ACHN (cell line): ENCODE data around the gene ZNF578.
"Not testable (repeated sequence)": the region's sequence is repeated elsewhere in the genome, so short reads cannot be mapped to it uniquely, and the experiment has no call there.

Experiments
- DNase-seq: peaks from one replicate; pipeline ENCODE4 v3.0.0-alpha.2; 2015
- in situ Hi-C: cut with HindIII; loops from 2 replicates; pipeline ENCODE4 v1.10.0; 2017; ENCODE audit warnings: low sequenced_read_pairs, low pct_ligation_motif_present, low pct_unique_long_range_greater_than_20kb

The ZNF578 gene

DNA sequence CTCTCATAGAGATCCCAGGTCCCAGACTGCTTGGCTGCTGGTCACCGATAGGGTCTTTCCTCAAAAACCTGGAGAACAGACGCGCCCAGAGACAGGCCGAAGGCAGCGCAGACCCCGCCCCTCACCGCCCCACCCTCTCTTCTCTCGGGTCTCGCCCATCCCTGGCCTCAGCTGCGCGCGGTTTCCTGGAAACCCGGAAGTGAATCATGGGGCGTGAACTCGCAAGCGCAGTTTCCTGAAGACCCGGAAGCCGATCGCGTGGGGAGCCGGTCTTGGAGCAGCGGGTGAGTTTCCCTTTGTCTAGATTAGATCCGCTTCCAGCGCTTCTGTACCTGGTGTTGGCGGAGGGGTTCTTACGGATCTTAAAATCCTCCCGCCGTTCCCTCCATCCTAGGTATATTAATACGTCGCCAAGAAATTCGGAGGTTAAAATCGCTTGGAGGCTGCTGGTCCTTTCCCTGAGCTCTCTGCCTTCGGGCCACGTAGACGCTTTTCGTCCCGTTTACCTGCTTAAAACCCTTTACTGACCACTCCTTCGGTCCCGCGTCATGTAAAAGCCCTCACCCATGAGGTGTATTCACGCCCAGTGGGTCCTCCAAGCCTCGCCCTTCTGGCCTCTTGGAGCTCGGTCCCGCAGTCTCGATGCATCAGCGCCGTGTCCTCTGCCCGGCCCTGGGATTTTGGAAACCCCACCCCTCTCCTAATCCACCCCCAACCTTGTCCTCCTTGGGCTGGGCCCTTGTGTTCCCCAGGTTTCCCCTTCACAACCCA lies at the start of gene ZNF578:
TSS of gene ZNF578 (plus strand) at position 230 of the 771 bp plus-strand sequence. CDS start 48,293 bp downstream, outside the sequence.
- in situ Hi-C loops = no loop called here
- DNase-seq = no peak

DNA sequence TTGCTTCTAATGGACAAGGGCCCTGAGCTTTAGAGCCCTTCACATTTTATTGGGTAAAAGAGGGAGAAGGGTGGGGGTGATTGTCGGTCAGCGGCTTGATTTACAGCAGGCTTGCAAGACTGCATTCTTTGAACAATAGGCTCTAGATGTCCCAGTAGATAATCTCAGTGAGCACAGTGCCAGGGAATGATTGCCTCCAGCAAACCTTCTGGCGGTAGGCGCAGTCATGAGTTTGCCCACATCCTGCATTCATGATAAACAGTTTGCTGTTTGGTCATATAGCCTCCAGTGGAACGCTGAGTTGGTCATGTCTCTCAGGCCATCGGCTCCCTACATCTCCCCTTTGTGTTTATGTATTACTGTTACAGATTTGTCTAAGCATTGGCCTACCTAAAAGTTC lies 43.1 kb upstream of the ZNF578 start:
- no peak for DNase-seq
- in situ Hi-C loops = no loop called here

- no peak for DNase-seq
- in situ Hi-C loops = no loop called here
These were observed 37.6 kb upstream of the ZNF578 start for GRCh38 chr19:52415711-52416110.

- in situ Hi-C loops = no loop called here
- no peak for DNase-seq
These were observed 24.4 kb upstream of the ZNF578 start, which contains the start of gene ZNF534 for GRCh38 chr19:52428937-52429336. Gene ZNF534, plus strand, starts transcription at chr19:52429148. Its CDS starts 2,327 bp downstream, at chr19:52431475.

DNA sequence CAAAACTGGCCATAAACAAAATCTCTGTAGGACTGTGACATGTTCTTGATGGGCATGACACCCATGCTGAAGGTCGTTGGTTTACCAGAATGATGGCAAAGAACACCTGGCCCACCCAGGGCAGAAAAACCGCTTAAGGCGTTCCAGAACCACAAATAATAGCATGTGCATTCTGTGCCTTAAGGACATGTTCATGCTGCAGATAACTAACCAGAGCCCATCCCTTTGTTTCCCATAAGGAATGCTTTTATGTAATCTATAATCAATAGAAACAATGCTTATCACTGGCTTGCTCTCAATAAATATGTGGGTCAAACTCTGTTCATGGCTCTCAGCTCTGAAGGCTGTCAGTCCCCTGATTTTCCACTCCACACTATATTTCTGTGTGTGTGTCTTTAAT lies 11.2 kb upstream of the ZNF578 start:
- DNase-seq = no peak
- in situ Hi-C loops = no loop called here

DNA sequence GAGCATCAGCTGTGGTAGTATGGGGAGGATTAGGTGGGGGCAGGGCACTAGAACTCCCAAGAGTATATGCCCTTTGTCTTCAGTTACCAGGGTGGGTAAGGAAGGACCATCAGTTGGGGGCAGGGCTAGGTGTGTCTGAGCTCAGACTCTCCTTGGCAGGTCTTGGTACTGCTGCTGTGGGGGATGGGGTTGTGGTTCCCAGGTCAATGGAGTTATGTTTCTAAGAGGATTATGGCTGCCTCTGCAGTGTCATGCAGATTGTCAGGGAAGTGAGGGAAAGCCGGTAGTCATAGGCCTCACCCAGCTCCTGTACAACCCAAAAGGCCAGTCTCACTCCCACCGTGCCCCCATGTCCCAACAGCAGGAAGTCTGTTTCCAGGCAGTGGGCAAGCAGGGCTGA lies 8.8 kb upstream of the ZNF578 start:
- in situ Hi-C loops = no loop called here
- DNase-seq = no peak

DNA sequence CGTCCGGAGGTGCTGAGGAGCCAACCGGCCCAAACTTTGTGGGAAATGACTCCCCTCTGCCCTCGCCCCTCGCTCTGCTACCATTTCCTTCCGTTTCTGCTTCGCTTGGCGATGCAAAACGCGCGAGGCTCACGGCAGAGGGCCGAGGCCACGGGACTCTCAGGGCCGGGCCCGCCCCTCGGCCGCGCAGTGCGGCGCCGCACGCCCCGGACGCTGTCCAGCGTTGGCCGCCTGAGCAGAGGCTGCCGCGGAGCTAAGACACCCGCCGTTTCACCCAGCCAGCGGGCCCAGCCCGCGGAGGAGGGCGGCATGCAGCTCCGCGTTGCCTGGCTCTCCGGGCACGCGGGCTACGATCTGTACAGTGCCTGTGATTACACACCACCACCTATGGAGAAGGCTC lies 2.1 kb upstream of the ZNF578 start:
- DNase-seq = no peak
- in situ Hi-C loops = no loop called here

- DNase-seq = no peak
- in situ Hi-C loops = no loop called here
These were observed 11.6 kb downstream of the ZNF578 start for GRCh38 chr19:52464798-52465470.

DNA sequence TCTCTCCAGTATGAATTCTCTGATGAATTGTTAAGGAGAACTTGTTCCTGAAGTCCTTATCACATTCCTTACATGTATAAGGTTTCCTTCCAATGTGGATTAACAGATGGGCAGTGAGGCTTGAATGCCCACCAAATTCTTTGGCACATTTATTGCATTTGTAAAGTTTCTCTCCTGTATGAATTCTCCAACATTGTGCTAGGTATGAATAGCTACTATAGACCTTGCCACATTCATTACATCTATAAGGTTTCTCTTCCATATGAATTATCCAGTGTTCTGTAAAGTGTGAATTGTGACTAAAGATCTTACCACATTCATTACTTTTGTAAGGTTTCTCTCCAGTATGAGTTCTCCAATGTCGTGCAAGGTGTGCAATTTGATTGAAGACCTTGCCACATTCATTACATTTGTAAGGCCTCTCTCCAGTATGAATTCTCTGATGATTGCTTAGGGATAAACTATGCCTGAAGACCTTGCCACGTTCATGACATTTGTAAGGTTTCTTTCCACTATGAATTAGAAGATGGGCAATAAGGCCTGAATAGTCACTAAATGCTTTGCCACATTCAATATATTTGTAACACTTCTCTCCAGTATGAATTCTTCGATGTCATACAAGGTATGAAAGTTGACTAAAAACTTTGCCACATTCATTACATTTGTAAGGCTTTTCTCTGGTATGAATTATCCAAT lies 20.4 kb downstream of the ZNF578 start:
- in situ Hi-C loops = no loop called here
- no peak for DNase-seq

DNA sequence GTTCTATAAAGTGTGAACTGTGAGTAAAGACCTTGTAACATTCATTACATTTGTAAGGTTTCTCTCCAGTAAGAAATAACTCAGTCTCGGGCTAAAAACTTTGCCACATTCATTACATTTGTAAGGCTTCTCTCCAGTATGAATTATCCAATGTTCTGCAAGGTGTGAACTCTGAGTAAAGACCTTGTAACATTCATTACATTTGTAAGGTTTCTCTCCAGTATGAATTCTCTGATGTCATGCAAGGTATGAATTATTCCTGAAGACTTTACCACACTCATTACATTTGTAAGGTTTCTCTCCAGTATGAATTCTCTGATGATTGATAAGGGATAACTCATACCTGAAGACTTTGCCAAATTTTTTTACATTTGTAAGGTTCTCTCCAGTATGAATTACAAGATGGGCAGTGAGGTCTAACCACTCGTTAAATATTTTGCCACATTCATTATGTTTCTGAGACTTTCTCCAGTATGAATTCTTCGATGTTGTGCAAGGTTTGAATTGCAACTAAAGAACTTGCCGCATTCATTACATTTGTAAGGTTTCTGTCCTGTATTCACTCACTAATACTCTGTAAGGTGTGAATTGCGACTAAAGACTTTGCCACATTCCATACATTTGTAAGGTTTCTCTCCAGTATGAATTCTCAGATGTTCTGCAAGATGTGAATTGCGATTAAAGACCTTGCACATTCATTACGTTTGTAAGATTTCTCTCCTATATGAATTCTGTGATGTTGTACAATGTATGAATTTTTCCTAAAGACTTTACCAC lies 21.2 kb downstream of the ZNF578 start:
- DNase-seq = no peak
- in situ Hi-C loops = no loop called here

- in situ Hi-C loops, DNase-seq: not testable (repeated sequence)
These were observed 30.9 kb downstream of the ZNF578 start for GRCh38 chr19:52484111-52484743.

DNA sequence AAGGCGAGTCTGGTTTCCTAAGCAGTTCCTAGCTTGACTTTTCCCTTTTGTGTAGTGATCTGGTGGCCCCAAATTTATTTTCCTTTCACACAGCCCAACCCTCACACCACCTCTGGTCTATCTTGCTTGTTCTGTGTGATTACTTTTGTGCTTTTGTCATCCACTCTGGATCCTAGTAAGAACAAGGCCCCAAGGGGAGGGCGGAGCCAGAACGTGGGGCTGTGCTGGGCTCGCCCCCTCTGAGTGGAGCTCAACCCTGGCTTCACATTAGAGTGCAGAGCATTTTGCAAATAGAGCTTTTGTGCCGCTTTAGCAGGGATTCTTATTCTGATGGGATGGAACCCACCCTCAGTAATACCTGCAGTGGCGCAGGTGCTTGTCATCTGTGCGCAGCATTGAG lies 31.7 kb downstream of the ZNF578 start:
- in situ Hi-C loops = not testable (repeated sequence)

DNA sequence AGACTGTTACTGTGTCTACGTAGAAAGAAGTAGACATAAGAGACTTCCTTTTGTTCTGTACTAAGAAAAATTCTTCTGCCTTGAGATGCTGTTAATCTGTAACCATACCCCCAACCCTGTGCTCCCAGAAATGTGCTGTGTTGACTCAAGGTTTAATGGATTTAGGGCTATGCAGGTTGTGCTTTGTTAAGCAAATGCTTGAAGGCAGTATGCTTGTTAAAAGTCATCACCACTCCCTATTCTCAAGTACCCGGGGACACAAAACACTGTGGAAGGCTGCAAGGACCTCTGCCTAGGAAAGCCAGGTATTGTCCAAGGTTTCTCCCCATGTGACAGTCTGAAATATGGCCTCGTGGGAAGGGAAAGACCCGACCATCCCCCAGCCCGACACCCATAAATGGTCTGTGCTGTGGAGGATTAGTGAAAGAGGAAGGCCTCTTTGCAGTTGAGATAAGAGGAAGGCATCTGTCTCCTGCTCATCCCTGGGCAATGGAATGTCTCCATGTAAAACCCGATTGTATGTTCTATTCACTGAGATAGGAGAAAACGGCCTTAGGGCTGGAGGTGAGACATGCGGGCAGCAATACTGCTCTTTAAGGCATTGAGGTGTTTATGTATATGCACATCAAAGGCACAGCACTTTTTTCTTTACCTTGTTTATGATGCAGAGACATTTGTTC lies 32.3 kb downstream of the ZNF578 start:
- in situ Hi-C loops, DNase-seq: not testable (repeated sequence)

More for the DNA sequence above, 31.7 kb downstream of the ZNF578 start:
- not testable (repeated sequence) for DNase-seq

DNA sequence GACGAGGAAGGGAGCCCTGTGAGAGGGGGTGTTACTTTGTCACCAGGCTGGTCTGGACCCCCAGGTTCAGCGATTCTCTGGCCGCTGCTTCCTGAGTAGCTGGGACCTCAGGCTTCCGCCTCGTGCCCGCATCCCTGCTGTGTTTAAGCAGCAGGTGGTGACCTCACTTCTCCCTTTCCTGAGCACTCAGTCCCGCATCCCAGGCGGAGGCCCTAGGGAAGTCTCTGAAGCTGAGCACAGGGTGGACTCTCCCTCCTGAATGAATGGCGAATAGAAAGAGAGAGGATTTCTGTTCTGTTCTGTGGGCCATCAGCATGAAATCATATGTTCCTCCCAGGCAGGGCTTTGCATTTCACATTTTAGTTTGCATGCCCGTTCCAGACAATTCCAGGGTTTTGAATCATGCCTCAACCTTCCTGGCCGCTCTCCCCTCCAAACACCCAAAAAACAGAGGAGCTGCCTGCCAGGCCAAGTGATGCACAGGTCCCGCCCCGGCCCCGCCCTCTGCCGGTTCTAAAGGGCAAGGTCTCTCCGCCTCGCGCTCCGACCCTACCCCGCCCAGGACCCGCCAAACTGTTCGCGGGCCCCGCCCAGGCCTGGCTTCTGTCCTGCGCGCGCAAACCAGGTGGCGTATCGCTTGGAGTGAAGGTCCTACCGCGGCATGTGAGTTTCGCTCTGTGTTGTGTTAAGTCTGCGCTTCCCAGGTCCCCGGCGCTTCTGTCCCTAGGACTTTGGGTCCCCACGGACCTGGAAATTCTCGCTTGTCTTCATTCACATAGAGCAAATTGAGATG lies 39.0 kb downstream of the ZNF578 start:
- in situ Hi-C loops = no loop called here
- DNase-seq = no peak

DNA sequence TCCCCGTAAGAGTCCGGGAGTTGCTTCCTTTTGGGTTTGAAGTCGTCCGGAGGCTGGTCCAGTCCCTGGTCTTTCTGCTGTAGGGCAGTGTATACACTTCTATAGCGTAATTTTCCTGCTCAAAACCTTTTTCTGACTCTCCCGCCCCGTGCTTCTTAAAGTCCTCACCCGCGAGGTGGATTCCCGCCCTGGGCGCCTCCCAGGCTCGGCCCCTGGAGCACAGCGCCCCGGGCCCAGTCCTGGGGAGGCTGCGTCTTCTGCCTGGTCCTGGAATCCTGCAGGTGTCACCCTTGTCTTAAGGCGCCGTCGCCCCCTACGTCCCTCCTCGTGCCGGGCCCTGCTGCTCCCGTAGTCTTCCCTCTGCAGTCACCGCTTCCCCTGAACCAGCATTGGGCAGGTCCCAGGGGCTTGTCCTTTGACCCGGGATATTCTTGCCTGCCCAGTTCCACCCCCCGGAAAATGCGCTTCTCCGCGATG lies 39.7 kb downstream of the ZNF578 start:
- DNase-seq = no peak
- in situ Hi-C loops = no loop called here

DNA sequence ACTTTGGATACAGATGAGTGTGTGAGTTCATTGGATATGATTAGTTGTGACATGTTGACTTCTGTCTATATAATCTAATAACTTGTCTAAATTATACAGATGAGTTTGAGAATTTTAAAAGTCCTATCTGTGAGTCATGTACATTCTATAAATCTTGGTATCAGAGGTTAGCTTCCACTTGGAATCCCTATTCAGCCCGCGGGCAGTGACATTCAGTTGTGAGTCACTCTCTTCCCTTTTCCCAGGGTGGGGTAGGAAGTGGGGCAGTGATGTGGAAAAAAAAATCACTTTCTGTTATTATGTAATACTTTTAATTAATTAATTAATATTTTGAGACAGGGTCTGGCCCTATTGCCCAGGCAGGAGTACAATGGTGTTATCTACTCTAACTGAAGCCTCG lies 41.2 kb downstream of the ZNF578 start:
- in situ Hi-C loops = no loop called here
- no peak for DNase-seq

- in situ Hi-C loops = no loop called here
- DNase-seq = no peak
These were observed 45.2 kb downstream of the ZNF578 start for GRCh38 chr19:52498571-52498970.
